GM12892 (cell line): Measurements from ENCODE around the gene APOBEC3B.

ENCODE experiments used
- POLR2A ChIP-seq: IDR thresholded peaks from 2 replicates; pipeline ENCODE4 v1.6.1; 2011; ENCODE audit warnings: low read depth, low read length, control low read depth
- POLR2AphosphoS5 ChIP-seq: IDR thresholded peaks from 2 replicates; pipeline ENCODE4 v1.6.1; 2011; ENCODE audit warnings: low read depth, low read length, control low read depth

DNA sequence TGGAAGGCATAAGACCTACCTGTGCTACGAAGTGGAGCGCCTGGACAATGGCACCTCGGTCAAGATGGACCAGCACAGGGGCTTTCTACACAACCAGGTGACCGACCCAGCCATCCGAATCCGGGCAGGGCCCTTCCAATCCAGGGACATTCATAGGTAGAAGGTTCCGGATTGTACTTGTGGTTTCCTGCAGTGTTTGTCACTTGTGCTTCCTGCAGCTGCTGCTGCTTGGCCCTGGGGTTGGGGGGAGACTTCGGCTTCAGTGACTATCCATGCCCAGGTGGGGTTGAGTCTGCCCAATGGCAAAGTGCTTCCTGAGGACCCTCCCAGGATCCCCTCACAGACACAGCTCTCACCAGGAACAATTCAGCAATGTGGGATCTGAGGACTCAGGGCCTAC is 22.6 kb upstream of the APOBEC3B start:
- no peak for TF ChIP-seq POLR2AphosphoS5
- TF ChIP-seq POLR2A, result no peak
